Endothelial cell of umbilical vein (primary cell): ENCODE data around the gene SKOR2. TPM values are rescaled to one million over a fixed set of nuclear protein-coding genes. Genes with fewer than 3 reads are reported as not detected.

Experiments
- BruUV-seq: library from RNA; stranded (reverse); fragments of 400-500 nt; replicated peaks from 2 replicates; lab custom pipeline; 2021; lab: Mats Ljungman, UMichigan
- CTCF ChIA-PET: fragments of 300-600, 350-600 bp; sonication (Branson Sonifier 250); formaldehyde crosslinking; loops from one replicate; lab custom pipeline; 2021; ENCODE audit warnings: antibody characterized with exemption, inconsistent platforms; lab: Charles Lee
- POLR2A ChIA-PET: fragments of 300-600, 350-600 bp; sonication (Branson Sonifier 250); formaldehyde crosslinking; loops from one replicate; lab custom pipeline; 2021; ENCODE audit warnings: antibody characterized with exemption, inconsistent platforms; lab: Charles Lee
- DNase-seq: peaks from one replicate; pipeline ENCODE4 v3.0.0-alpha.2; 2011; ENCODE audit warnings: low read depth, low spot score
- FAIRE-seq: peaks from 2 replicates; lab custom pipeline; 2011; peaks lifted over from hg19 to GRCh38; lab: Jason Lieb, UNC
- H2AFZ ChIP-seq: 2 replicates; pipeline ENCODE4 v1.6.0; 2012; ENCODE audit warnings: low read depth, low read length, control low read depth, inconsistent platforms
- H3K27ac ChIP-seq: 2 replicates; pipeline ENCODE4 v1.5.1; 2011; ENCODE audit warnings: low read depth, mild to moderate bottlenecking, control low read depth, low read length, moderate library complexity; ENCODE audit not compliant: insufficient read depth
- H3K27me3 ChIP-seq, 2 experiments: 2 replicates each; pipeline versions ENCODE4 v1.6.0 to v1.6.1; 2011; ENCODE audit warnings: low read length in 2 of 2, mixed read lengths in 1 of 2; ENCODE audit not compliant: control insufficient read depth in 2 of 2, insufficient read depth in 2 of 2
- H3K36me3 ChIP-seq, 2 experiments: 2 replicates in 1 of 2; 3 replicates in 1 of 2; pipeline ENCODE4 v1.5.1; 2011; ENCODE audit warnings: low read length in 2 of 2, mild to moderate bottlenecking in 1 of 2, moderate library complexity in 1 of 2; ENCODE audit not compliant: control insufficient read depth in 2 of 2, insufficient read depth in 2 of 2; ENCODE audit errors: extremely low read depth in 1 of 2
- H3K4me1 ChIP-seq: 3 replicates; pipeline ENCODE4 v1.5.1; 2011; ENCODE audit warnings: mild to moderate bottlenecking, low read length; ENCODE audit not compliant: control insufficient read depth, insufficient read depth; ENCODE audit errors: extremely low read depth
- H3K4me2 ChIP-seq: 2 replicates; pipeline ENCODE4 v1.6.1; 2011; ENCODE audit warnings: low read length, control low read depth, mixed read lengths; ENCODE audit not compliant: insufficient read depth
- H3K4me3 ChIP-seq, 3 experiments: fragments of 200-600 bp in 1 of 3; sonication (generic), shearing (Covaris generic) in 1 of 3; replicated peaks in 1 of 3; 2 replicates each; pipeline ENCODE4 v1.5.1; 2011 to 2016; ENCODE audit warnings: control low read depth in 3 of 3, low read length in 3 of 3, mild to moderate bottlenecking in 2 of 3, inconsistent platforms in 1 of 3, low read depth in 1 of 3, moderate library complexity in 1 of 3; ENCODE audit not compliant: insufficient read depth in 1 of 3
- H3K79me2 ChIP-seq: 2 replicates; pipeline ENCODE4 v1.6.0; 2012; ENCODE audit warnings: low read length, inconsistent platforms; ENCODE audit not compliant: control insufficient read depth, insufficient read depth
- H3K9ac ChIP-seq: replicated peaks from 2 replicates; pipeline ENCODE3; 2011; ENCODE audit warnings: low read length, control low read depth; ENCODE audit not compliant: insufficient read depth; ENCODE audit errors: extremely low read depth
- H3K9me1 ChIP-seq: replicated peaks from 3 replicates; pipeline ENCODE4 v1.6.0; 2011; ENCODE audit warnings: mild to moderate bottlenecking, low read length; ENCODE audit not compliant: control insufficient read depth, insufficient read depth; ENCODE audit errors: extremely low read depth
- H3K9me3 ChIP-seq: replicated peaks from 2 replicates; pipeline ENCODE4 v1.5.1; 2012; ENCODE audit warnings: low read length, inconsistent platforms; ENCODE audit not compliant: control insufficient read depth, insufficient read depth
- H4K20me1 ChIP-seq: replicated peaks from 2 replicates; pipeline ENCODE3; 2011; ENCODE audit warnings: mild to moderate bottlenecking, low read length; ENCODE audit not compliant: control insufficient read depth, insufficient read depth; ENCODE audit errors: extremely low read depth
- CTCF ChIP-seq, 2 donors: IDR thresholded peaks; 1 replicate in 1 of 2; 2 replicates in 1 of 2; pipeline ENCODE4 v1.5.1; 2011; ENCODE audit warnings: low read length in 2 of 2, mild to moderate bottlenecking in 2 of 2, moderate library complexity in 2 of 2, control low read depth in 1 of 2, inconsistent platforms in 1 of 2, low read depth in 1 of 2; ENCODE audit not compliant: insufficient read depth in 1 of 2; ENCODE audit errors: extremely low read depth in 1 of 2
- EZH2 ChIP-seq: IDR thresholded peaks from 2 replicates; pipeline ENCODE4 v1.6.1; 2012; ENCODE audit warnings: borderline replicate concordance, low read depth, mild to moderate bottlenecking, moderate library complexity, low read length, inconsistent platforms; ENCODE audit not compliant: severe bottlenecking
- FOS ChIP-seq: IDR thresholded peaks from 2 replicates; pipeline ENCODE4 v1.6.1; 2011; ENCODE audit warnings: mild to moderate bottlenecking, low read length, moderate library complexity, borderline replicate concordance; ENCODE audit not compliant: insufficient read depth
- GATA2 ChIP-seq: IDR thresholded peaks from 2 replicates; pipeline ENCODE4 v1.7.0; 2011; ENCODE audit warnings: low read depth, mild to moderate bottlenecking, moderate library complexity, mixed read lengths, low read length; ENCODE audit not compliant: insufficient read length, insufficient read depth
- JUN ChIP-seq: IDR thresholded peaks from 2 replicates; pipeline ENCODE4 v1.6.1; 2011; ENCODE audit warnings: borderline replicate concordance, low read depth; ENCODE audit not compliant: insufficient read length, insufficient read depth
- MAX ChIP-seq: IDR thresholded peaks from 2 replicates; pipeline ENCODE4 v1.6.1; 2011; ENCODE audit not compliant: insufficient read depth, insufficient read length
- MYC ChIP-seq: IDR thresholded peaks from one replicate; pipeline ENCODE4 v1.6.1; 2011; ENCODE audit warnings: mild to moderate bottlenecking, low read depth, low read length
- POLR2A ChIP-seq: IDR thresholded peaks from 2 replicates; pipeline ENCODE4 v1.6.1; 2012; ENCODE audit warnings: low read depth, mild to moderate bottlenecking, control low read depth, low read length
- POLR2AphosphoS5 ChIP-seq: IDR thresholded peaks from 2 replicates; pipeline ENCODE4 v1.6.1; 2012; ENCODE audit warnings: low read depth, mild to moderate bottlenecking, control low read depth, low read length, moderate library complexity; ENCODE audit not compliant: insufficient read depth
- dilution Hi-C: fragments of 300-500 bp; cut with MboI; formaldehyde crosslinking; loops from one replicate; pipeline ENCODE4 v1.15.0; 2019; ENCODE audit warnings: low sequenced_read_pairs; ENCODE audit not compliant: extremely low pct_ligation_motif_present
- intact Hi-C: fragments of 100-400 bp; cut with micrococcal nuclease; formaldehyde crosslinking; loops from one replicate; pipeline ENCODE4 v1.10.0; 2022
- polyA plus RNA-seq, 4 experiments: library from polyadenylated mRNA; depleted of rRNA in 3 of 4; stranded (reverse) in 3 of 4; unstranded in 1 of 4; fragments of >200 nt; gene quantifications; 2 replicates each; pipeline versions ENCODE4 v1.2.1 to v1.2.3, GENCODE V29; 2011 to 2012; ENCODE audit warnings: missing spikeins in 1 of 4
- total RNA-seq: library from RNA; stranded (reverse); gene quantifications from 2 replicates; pipeline ENCODE4 v1.2.3, GENCODE V29; 2021

SKOR2 gene
- total and polyA plus RNA-seq, 2 donors (not counting 3 experiments of a cell fraction or from before 2014, with no cell fraction given) = not detected

- Histone ChIP-seq H3K9ac (no peak overlapping the region), H3K79me2 (no peaks in the 10 kb centered on the region), H3K36me3 (no peaks in the 10 kb centered on the region), H3K4me2 (no peak overlapping the region), H3K4me3 (no peak overlapping the region), H3K4me1 (no peaks in the 10 kb centered on the region), H3K27ac (no peak overlapping the region), H3K27me3 (no peaks in the 10 kb centered on the region), H2AFZ (no peak overlapping the region), H4K20me1 (no peaks in the 10 kb centered on the region), H3K9me1 (no peaks in the 10 kb centered on the region), H3K9me3 (no peaks in the 10 kb centered on the region)
- BruUV-seq = no TSS peak
- CTCF ChIA-PET = no interaction called here
- POLR2A ChIA-PET = no interaction called here
- FAIRE-seq = no peak
- DNase-seq = no peak
- TF ChIP-seq POLR2A (no peak), EZH2 (no peak), MAX (no peak), MYC (no peak), FOS (no peak), GATA2 (no peak), CTCF (IDR thresholded peaks at IDR 0.05; ENCODE audit: extremely low read depth in 1 of 2, insufficient read depth in 1 of 2, low read depth in 1 of 2, low read length in 2 of 2) (no peak), JUN (no peak), POLR2AphosphoS5 (no peak)
- intact Hi-C loops = no loop called here
- dilution Hi-C loops = no loop called here
These were observed 35.4 kb upstream of the SKOR2 start for GRCh38 chr18:47286776-47287410.
